ENCODE results near the gene DRG2. TPM values are rescaled to one million over a fixed set of nuclear protein-coding genes. Genes with fewer than 3 reads are reported as not detected.

The DRG2 gene
- total and polyA plus RNA-seq, 2 of the 13 experiments (the other 11 are each of a cell fraction or from before 2014, with no cell fraction given): 20.1 to 26.6 TPM

DNA sequence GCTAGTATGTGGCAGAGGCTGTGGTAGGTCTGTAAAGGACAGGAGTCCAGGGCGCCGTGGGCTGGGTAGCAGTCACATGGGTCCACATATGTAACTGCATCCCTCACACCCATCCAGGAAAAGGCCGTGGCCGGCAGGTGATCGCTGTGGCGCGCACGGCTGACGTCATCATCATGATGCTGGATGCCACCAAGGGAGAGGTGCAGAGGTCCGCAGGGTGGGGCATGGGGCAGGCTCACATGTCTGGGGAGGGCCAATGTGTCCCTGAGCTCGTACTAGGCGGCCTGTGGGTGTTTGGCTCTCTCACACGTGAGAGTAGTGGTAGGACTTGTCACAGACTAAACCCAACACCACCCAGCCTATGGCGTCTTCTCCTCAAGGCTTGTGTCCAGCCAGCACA is 11.8 kb downstream of the DRG2 start:
- WGBS (ENCODE audit: low lambda C conversion rate): 98% methylated on average over 9 of the region's 14 CpGs
- no peak for DNase-seq (ENCODE audit: low spot score)
- H3K4me1 ChIP-seq (ENCODE audit: insufficient read depth, low read length): no peaks in the 10 kb centered on the region
- intact Hi-C loops (cut with micrococcal nuclease; ENCODE audit: unreplicated experiment): no loop called here
- H2AFZ ChIP-seq (ENCODE audit: low read length): no peak overlapping the region
- in situ Hi-C loops (cut with HindIII; ENCODE audit: extremely low pct_ligation_motif_present, low pct_unique_long_range_greater_than_20kb): no loop called here
- no peak overlapping the region for H3K4me3 ChIP-seq (replicated peaks in 1 of 3; ENCODE audit: insufficient read depth in 1 of 3, low read depth in 2 of 3, low read length in 3 of 3)
- no peak overlapping the region for H3K27ac ChIP-seq (ENCODE audit: extremely low read length, insufficient read depth, low read length)
- BruUV-seq (replicated peaks): TSS peak; percentile 15
- CTCF ChIA-PET (ENCODE audit: low intra/inter-chr PET ratio, low total read pairs): no interaction called here
- no peaks in the 10 kb centered on the region for H3K9me3 ChIP-seq (ENCODE audit: low read length)
- ATAC-seq: no peak
- H3K27me3 ChIP-seq (ENCODE audit: control insufficient read depth in 1 of 2, insufficient read depth in 2 of 2, low read length in 2 of 2): no peaks in the 10 kb centered on the region
- POLR2A ChIA-PET: no interaction called here
- TF ChIP-seq GFI1 (CRISPR knock-in tag; IDR thresholded peaks at IDR 0.05; ENCODE audit: borderline replicate concordance) (no peak), ZNF232 (CRISPR knock-in tag; IDR thresholded peaks at IDR 0.05; ENCODE audit: borderline replicate concordance) (no peak), BHLHE40 (IDR thresholded peaks at IDR 0.05; ENCODE audit: low read length) (no peak), NCOA1 (CRISPR knock-in tag; IDR thresholded peaks at IDR 0.05) (no peak), GLI4 (CRISPR knock-in tag; IDR thresholded peaks at IDR 0.05; ENCODE audit: borderline replicate concordance) (no peak), ZNF251 (CRISPR knock-in tag; IDR thresholded peaks at IDR 0.05) (no peak), ZNF274 (CRISPR knock-in tag; IDR thresholded peaks at IDR 0.05) (no peak), BRD4 (CRISPR knock-in tag; IDR thresholded peaks at IDR 0.05) (no peak)
- TF ChIP-seq, protein P1, sequence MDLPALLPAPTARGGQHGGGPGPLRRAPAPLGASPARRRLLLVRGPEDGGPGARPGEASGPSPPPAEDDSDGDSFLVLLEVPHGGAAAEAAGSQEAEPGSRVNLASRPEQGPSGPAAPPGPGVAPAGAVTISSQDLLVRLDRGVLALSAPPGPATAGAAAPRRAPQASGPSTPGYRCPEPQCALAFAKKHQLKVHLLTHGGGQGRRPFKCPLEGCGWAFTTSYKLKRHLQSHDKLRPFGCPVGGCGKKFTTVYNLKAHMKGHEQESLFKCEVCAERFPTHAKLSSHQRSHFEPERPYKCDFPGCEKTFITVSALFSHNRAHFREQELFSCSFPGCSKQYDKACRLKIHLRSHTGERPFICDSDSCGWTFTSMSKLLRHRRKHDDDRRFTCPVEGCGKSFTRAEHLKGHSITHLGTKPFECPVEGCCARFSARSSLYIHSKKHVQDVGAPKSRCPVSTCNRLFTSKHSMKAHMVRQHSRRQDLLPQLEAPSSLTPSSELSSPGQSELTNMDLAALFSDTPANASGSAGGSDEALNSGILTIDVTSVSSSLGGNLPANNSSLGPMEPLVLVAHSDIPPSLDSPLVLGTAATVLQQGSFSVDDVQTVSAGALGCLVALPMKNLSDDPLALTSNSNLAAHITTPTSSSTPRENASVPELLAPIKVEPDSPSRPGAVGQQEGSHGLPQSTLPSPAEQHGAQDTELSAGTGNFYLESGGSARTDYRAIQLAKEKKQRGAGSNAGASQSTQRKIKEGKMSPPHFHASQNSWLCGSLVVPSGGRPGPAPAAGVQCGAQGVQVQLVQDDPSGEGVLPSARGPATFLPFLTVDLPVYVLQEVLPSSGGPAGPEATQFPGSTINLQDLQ (CRISPR knock-in tag; IDR thresholded peaks at IDR 0.05): no peak
- TF ChIP-seq, protein P2, sequence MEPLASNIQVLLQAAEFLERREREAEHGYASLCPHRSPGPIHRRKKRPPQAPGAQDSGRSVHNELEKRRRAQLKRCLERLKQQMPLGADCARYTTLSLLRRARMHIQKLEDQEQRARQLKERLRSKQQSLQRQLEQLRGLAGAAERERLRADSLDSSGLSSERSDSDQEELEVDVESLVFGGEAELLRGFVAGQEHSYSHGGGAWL (CRISPR knock-in tag; IDR thresholded peaks at IDR 0.05): no peak
- TF ChIP-seq, protein P3, sequence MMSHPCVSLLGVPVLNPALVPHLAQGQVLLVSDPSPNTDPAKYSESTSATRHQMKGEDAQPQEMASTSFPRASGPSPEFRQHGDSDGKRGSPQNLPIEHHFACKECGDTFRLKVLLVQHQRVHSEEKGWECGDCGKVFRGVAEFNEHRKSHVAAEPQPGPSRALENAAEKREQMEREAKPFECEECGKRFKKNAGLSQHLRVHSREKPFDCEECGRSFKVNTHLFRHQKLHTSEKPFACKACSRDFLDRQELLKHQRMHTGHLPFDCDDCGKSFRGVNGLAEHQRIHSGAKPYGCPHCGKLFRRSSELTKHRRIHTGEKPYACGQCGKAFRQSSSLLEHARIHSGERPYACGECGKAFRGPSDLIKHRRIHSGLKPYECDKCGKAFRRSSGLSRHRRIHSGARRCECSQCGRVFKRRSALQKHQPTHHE (CRISPR knock-in tag; IDR thresholded peaks at IDR 0.05; ENCODE audit: borderline replicate concordance): no peak
- no peaks in the 10 kb centered on the region for H3K79me2 ChIP-seq (ENCODE audit: insufficient read depth, low read length)
- no peak overlapping the region for H3K4me2 ChIP-seq (ENCODE audit: low read depth, low read length)
- peaks cover 19 to 63% of the 10 kb centered on the region in 2 experiments; a peak in 4 of 5 replicates for H3K36me3 ChIP-seq (replicated peaks in 1 of 2; ENCODE audit: control insufficient read depth in 1 of 2, insufficient read depth in 2 of 2, low read length in 2 of 2)
- no peak for FAIRE-seq
- no peaks in the 10 kb centered on the region for H4K20me1 ChIP-seq (ENCODE audit: insufficient read depth, low read length)
- H3K9ac ChIP-seq (ENCODE audit: insufficient read depth, low read depth, low read length): no peak overlapping the region

Measured in HepG2 (cell line).